Glomerular endothelial cell (primary cell): ENCODE results near the gene OR9Q1. TPM values are rescaled to one million over a fixed set of nuclear protein-coding genes. Genes with fewer than 3 reads are reported as not detected.
A peak's percentile ranks its signal among the peaks of the same experiment; 100 is the strongest.

ENCODE experiments used
- DNase-seq: peaks from one replicate; pipeline ENCODE4 v3.0.0-alpha.2; 2011; ENCODE audit warnings: low read depth, low spot score; ENCODE audit errors: extremely low read depth
- total RNA-seq: library from RNA; depleted of rRNA; stranded (reverse); fragments of >200 nt; gene quantifications from 2 replicates; pipeline ENCODE4 v1.2.3, GENCODE V29; 2015

The OR9Q1 gene
- total RNA-seq, 1 donor from 2014 or later = not detected

- no peak for DNase-seq
Observed at GRCh38 chr11:58028687-58029411, 5.2 kb downstream of the OR9Q1 start.

- no peak for DNase-seq
Observed at GRCh38 chr11:58030653-58031052, 7.0 kb downstream of the OR9Q1 start, which contains the start of gene OR6Q1. Gene OR6Q1 (plus strand): TSS chr11:58030953. CDS start chr11:58030953, 0 bp downstream.

- DNase-seq = no peak
Observed at GRCh38 chr11:58034471-58034870, 10.8 kb downstream of the OR9Q1 start.

GRCh38 chr11:58039589-58039988 is 15.9 kb downstream of the OR9Q1 start:
- no peak for DNase-seq

- no peak for DNase-seq
Observed at GRCh38 chr11:58043379-58043778, 19.7 kb downstream of the OR9Q1 start.

GRCh38 chr11:58046231-58046630 is 22.6 kb downstream of the OR9Q1 start:
- DNase-seq = no peak

- no peak for DNase-seq
Observed at GRCh38 chr11:58047818-58048217, 24.1 kb downstream of the OR9Q1 start.

GRCh38 chr11:58055806-58056401 is 32.2 kb downstream of the OR9Q1 start:
- no peak for DNase-seq

- no peak for DNase-seq
Observed at GRCh38 chr11:58057481-58057880, 33.8 kb downstream of the OR9Q1 start.

GRCh38 chr11:58058276-58059006 is 34.8 kb downstream of the OR9Q1 start:
- no peak for DNase-seq

- peak; percentile 36 for DNase-seq
Observed at GRCh38 chr11:58059007-58059350, 35.3 kb downstream of the OR9Q1 start.

- DNase-seq = no peak
Observed at GRCh38 chr11:58060535-58060934, 36.9 kb downstream of the OR9Q1 start.

GRCh38 chr11:58060939-58061672 is 37.4 kb downstream of the OR9Q1 start:
- DNase-seq = no peak

- no peak for DNase-seq
Observed at GRCh38 chr11:58061813-58062212, 38.1 kb downstream of the OR9Q1 start.

- no peak for DNase-seq
Observed at GRCh38 chr11:58067685-58068084, 44.0 kb downstream of the OR9Q1 start.

- no peak for DNase-seq
Observed at GRCh38 chr11:58068655-58069054, 45.0 kb downstream of the OR9Q1 start.

- DNase-seq = no peak
Observed at GRCh38 chr11:58070585-58070984, 46.9 kb downstream of the OR9Q1 start.

GRCh38 chr11:58075781-58076180 is 52.1 kb downstream of the OR9Q1 start:
- DNase-seq = no peak

GRCh38 chr11:58086528-58086927 is 62.8 kb downstream of the OR9Q1 start:
- no peak for DNase-seq

- no peak for DNase-seq
Observed at GRCh38 chr11:58097437-58097836, 73.8 kb downstream of the OR9Q1 start.

GRCh38 chr11:58121096-58121495 is 97.4 kb downstream of the OR9Q1 start:
- DNase-seq = no peak
